Hepatocyte (in vitro differentiated cells): Measurements from ENCODE around the gene CLEC19A.

Experiments used
- CTCF ChIP-seq: fragments of 200-600 bp; sonication (generic); IDR thresholded peaks from 2 replicates; pipeline ENCODE4 v1.5.1; 2016; ENCODE audit warnings: antibody characterized with exemption, mild to moderate bottlenecking; ENCODE audit not compliant: poor library complexity
- EZH2phosphoT487 ChIP-seq: fragments of 200-600 bp; sonication (generic); IDR thresholded peaks from one replicate; pipeline ENCODE4 v1.6.1; 2018; ENCODE audit warnings: antibody characterized with exemption, mild to moderate bottlenecking, low read depth, moderate library complexity; ENCODE audit not compliant: unreplicated experiment, severe bottlenecking

- TF ChIP-seq CTCF (no peak), EZH2phosphoT487 (no peak)
Measured at GRCh38 chr16:19292186-19292585, 6.7 kb downstream of the CLEC19A start.
